Endothelial cell of umbilical vein (primary cell): ENCODE data around the gene RAD51B. TPM values are rescaled to one million over a fixed set of nuclear protein-coding genes. Genes with fewer than 3 reads are reported as not detected.

Experiments used
- BruUV-seq: library from RNA; stranded (reverse); fragments of 400-500 nt; replicated peaks from 2 replicates; lab custom pipeline; 2021; lab: Mats Ljungman, UMichigan
- CTCF ChIA-PET: fragments of 300-600, 350-600 bp; sonication (Branson Sonifier 250); formaldehyde crosslinking; loops from one replicate; lab custom pipeline; 2021; ENCODE audit warnings: antibody characterized with exemption, inconsistent platforms; lab: Charles Lee
- POLR2A ChIA-PET: fragments of 300-600, 350-600 bp; sonication (Branson Sonifier 250); formaldehyde crosslinking; loops from one replicate; lab custom pipeline; 2021; ENCODE audit warnings: antibody characterized with exemption, inconsistent platforms; lab: Charles Lee
- DNase-seq: peaks from one replicate; pipeline ENCODE4 v3.0.0-alpha.2; 2011; ENCODE audit warnings: low read depth, low spot score
- FAIRE-seq: peaks from 2 replicates; lab custom pipeline; 2011; peaks lifted over from hg19 to GRCh38; lab: Jason Lieb, UNC
- H2AFZ ChIP-seq: 2 replicates; pipeline ENCODE4 v1.6.0; 2012; ENCODE audit warnings: low read depth, low read length, control low read depth, inconsistent platforms
- H3K27ac ChIP-seq: 2 replicates; pipeline ENCODE4 v1.5.1; 2011; ENCODE audit warnings: low read depth, mild to moderate bottlenecking, control low read depth, low read length, moderate library complexity; ENCODE audit not compliant: insufficient read depth
- H3K27me3 ChIP-seq, 2 experiments: 2 replicates each; pipeline versions ENCODE4 v1.6.0 to v1.6.1; 2011; ENCODE audit warnings: low read length in 2 of 2, mixed read lengths in 1 of 2; ENCODE audit not compliant: control insufficient read depth in 2 of 2, insufficient read depth in 2 of 2
- H3K36me3 ChIP-seq, 2 experiments: 2 replicates in 1 of 2; 3 replicates in 1 of 2; pipeline ENCODE4 v1.5.1; 2011; ENCODE audit warnings: low read length in 2 of 2, mild to moderate bottlenecking in 1 of 2, moderate library complexity in 1 of 2; ENCODE audit not compliant: control insufficient read depth in 2 of 2, insufficient read depth in 2 of 2; ENCODE audit errors: extremely low read depth in 1 of 2
- H3K4me1 ChIP-seq: 3 replicates; pipeline ENCODE4 v1.5.1; 2011; ENCODE audit warnings: mild to moderate bottlenecking, low read length; ENCODE audit not compliant: control insufficient read depth, insufficient read depth; ENCODE audit errors: extremely low read depth
- H3K4me2 ChIP-seq: 2 replicates; pipeline ENCODE4 v1.6.1; 2011; ENCODE audit warnings: low read length, control low read depth, mixed read lengths; ENCODE audit not compliant: insufficient read depth
- H3K4me3 ChIP-seq, 3 experiments: fragments of 200-600 bp in 1 of 3; sonication (generic), shearing (Covaris generic) in 1 of 3; replicated peaks in 1 of 3; 2 replicates each; pipeline ENCODE4 v1.5.1; 2011 to 2016; ENCODE audit warnings: control low read depth in 3 of 3, low read length in 3 of 3, mild to moderate bottlenecking in 2 of 3, inconsistent platforms in 1 of 3, low read depth in 1 of 3, moderate library complexity in 1 of 3; ENCODE audit not compliant: insufficient read depth in 1 of 3
- H3K79me2 ChIP-seq: 2 replicates; pipeline ENCODE4 v1.6.0; 2012; ENCODE audit warnings: low read length, inconsistent platforms; ENCODE audit not compliant: control insufficient read depth, insufficient read depth
- H3K9ac ChIP-seq: replicated peaks from 2 replicates; pipeline ENCODE3; 2011; ENCODE audit warnings: low read length, control low read depth; ENCODE audit not compliant: insufficient read depth; ENCODE audit errors: extremely low read depth
- H3K9me1 ChIP-seq: replicated peaks from 3 replicates; pipeline ENCODE4 v1.6.0; 2011; ENCODE audit warnings: mild to moderate bottlenecking, low read length; ENCODE audit not compliant: control insufficient read depth, insufficient read depth; ENCODE audit errors: extremely low read depth
- H3K9me3 ChIP-seq: replicated peaks from 2 replicates; pipeline ENCODE4 v1.5.1; 2012; ENCODE audit warnings: low read length, inconsistent platforms; ENCODE audit not compliant: control insufficient read depth, insufficient read depth
- H4K20me1 ChIP-seq: replicated peaks from 2 replicates; pipeline ENCODE3; 2011; ENCODE audit warnings: mild to moderate bottlenecking, low read length; ENCODE audit not compliant: control insufficient read depth, insufficient read depth; ENCODE audit errors: extremely low read depth
- EZH2 ChIP-seq: IDR thresholded peaks from 2 replicates; pipeline ENCODE4 v1.6.1; 2012; ENCODE audit warnings: borderline replicate concordance, low read depth, mild to moderate bottlenecking, moderate library complexity, low read length, inconsistent platforms; ENCODE audit not compliant: severe bottlenecking
- FOS ChIP-seq: IDR thresholded peaks from 2 replicates; pipeline ENCODE4 v1.6.1; 2011; ENCODE audit warnings: mild to moderate bottlenecking, low read length, moderate library complexity, borderline replicate concordance; ENCODE audit not compliant: insufficient read depth
- GATA2 ChIP-seq: IDR thresholded peaks from 2 replicates; pipeline ENCODE4 v1.7.0; 2011; ENCODE audit warnings: low read depth, mild to moderate bottlenecking, moderate library complexity, mixed read lengths, low read length; ENCODE audit not compliant: insufficient read length, insufficient read depth
- JUN ChIP-seq: IDR thresholded peaks from 2 replicates; pipeline ENCODE4 v1.6.1; 2011; ENCODE audit warnings: borderline replicate concordance, low read depth; ENCODE audit not compliant: insufficient read length, insufficient read depth
- MYC ChIP-seq: IDR thresholded peaks from one replicate; pipeline ENCODE4 v1.6.1; 2011; ENCODE audit warnings: mild to moderate bottlenecking, low read depth, low read length
- POLR2A ChIP-seq: IDR thresholded peaks from 2 replicates; pipeline ENCODE4 v1.6.1; 2012; ENCODE audit warnings: low read depth, mild to moderate bottlenecking, control low read depth, low read length
- POLR2AphosphoS5 ChIP-seq: IDR thresholded peaks from 2 replicates; pipeline ENCODE4 v1.6.1; 2012; ENCODE audit warnings: low read depth, mild to moderate bottlenecking, control low read depth, low read length, moderate library complexity; ENCODE audit not compliant: insufficient read depth
- dilution Hi-C: fragments of 300-500 bp; cut with MboI; formaldehyde crosslinking; loops from one replicate; pipeline ENCODE4 v1.15.0; 2019; ENCODE audit warnings: low sequenced_read_pairs; ENCODE audit not compliant: extremely low pct_ligation_motif_present
- intact Hi-C: fragments of 100-400 bp; cut with micrococcal nuclease; formaldehyde crosslinking; loops from one replicate; pipeline ENCODE4 v1.10.0; 2022
- polyA plus RNA-seq, 4 experiments: library from polyadenylated mRNA; depleted of rRNA in 3 of 4; stranded (reverse) in 3 of 4; unstranded in 1 of 4; fragments of >200 nt; gene quantifications; 2 replicates each; pipeline versions ENCODE4 v1.2.1 to v1.2.3, GENCODE V29; 2011 to 2012; ENCODE audit warnings: missing spikeins in 1 of 4
- total RNA-seq: library from RNA; stranded (reverse); gene quantifications from 2 replicates; pipeline ENCODE4 v1.2.3, GENCODE V29; 2021
- TF ChIP-seq, protein P1 (sequence below): IDR thresholded peaks from 2 replicates; pipeline ENCODE4 v1.6.1; 2011; ENCODE audit not compliant: insufficient read depth, insufficient read length
- TF ChIP-seq, protein P2 (sequence below), 2 donors: IDR thresholded peaks; 1 replicate in 1 of 2; 2 replicates in 1 of 2; pipeline ENCODE4 v1.5.1; 2011; ENCODE audit warnings: low read length in 2 of 2, mild to moderate bottlenecking in 2 of 2, moderate library complexity in 2 of 2, control low read depth in 1 of 2, inconsistent platforms in 1 of 2, low read depth in 1 of 2; ENCODE audit not compliant: insufficient read depth in 1 of 2; ENCODE audit errors: extremely low read depth in 1 of 2

The RAD51B gene
- total and polyA plus RNA-seq, 2 donors (not counting 3 experiments of a cell fraction or from before 2014, with no cell fraction given), result 3.9 to 19.0 TPM

DNA sequence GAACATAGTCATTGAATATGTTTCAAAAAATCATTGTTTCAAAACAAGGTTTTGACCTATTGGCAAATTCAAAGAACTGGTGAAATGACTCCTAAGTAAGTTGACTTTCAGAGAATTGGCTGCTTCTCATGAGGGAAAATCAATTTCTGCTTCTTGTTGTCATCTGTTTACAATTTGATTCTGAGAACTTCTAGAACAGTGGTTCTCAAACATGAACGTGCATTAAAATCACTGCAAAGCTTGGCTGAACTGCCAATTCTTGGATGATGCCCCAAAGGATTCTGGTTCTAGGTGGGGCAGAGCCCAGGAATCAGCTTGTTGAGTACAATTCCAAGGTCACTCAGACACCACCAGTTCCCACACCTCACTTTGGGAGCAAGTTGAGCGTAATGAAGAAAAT is 889.4 kb downstream of the RAD51B start:
- Histone ChIP-seq H3K9ac (no peak overlapping the region), H4K20me1 (no peaks in the 10 kb centered on the region), H3K9me1 (no peaks in the 10 kb centered on the region), H3K79me2 (no peaks in the 10 kb centered on the region), H3K9me3 (no peaks in the 10 kb centered on the region), H2AFZ (no peak overlapping the region), H3K36me3 (no peaks in the 10 kb centered on the region), H3K27me3 (no peaks in the 10 kb centered on the region), H3K4me2 (no peak overlapping the region), H3K4me1 (no peaks in the 10 kb centered on the region), H3K27ac (no peak overlapping the region), H3K4me3 (no peak overlapping the region)
- intact Hi-C loops (no loop called here), dilution Hi-C loops (no loop called here)
- TF ChIP-seq POLR2A (no peak), FOS (no peak), GATA2 (no peak), EZH2 (no peak), JUN (no peak), POLR2AphosphoS5 (no peak), MYC (no peak)
- TF ChIP-seq, protein P1, sequence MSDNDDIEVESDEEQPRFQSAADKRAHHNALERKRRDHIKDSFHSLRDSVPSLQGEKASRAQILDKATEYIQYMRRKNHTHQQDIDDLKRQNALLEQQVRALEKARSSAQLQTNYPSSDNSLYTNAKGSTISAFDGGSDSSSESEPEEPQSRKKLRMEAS, result no peak
- TF ChIP-seq, protein P2, sequence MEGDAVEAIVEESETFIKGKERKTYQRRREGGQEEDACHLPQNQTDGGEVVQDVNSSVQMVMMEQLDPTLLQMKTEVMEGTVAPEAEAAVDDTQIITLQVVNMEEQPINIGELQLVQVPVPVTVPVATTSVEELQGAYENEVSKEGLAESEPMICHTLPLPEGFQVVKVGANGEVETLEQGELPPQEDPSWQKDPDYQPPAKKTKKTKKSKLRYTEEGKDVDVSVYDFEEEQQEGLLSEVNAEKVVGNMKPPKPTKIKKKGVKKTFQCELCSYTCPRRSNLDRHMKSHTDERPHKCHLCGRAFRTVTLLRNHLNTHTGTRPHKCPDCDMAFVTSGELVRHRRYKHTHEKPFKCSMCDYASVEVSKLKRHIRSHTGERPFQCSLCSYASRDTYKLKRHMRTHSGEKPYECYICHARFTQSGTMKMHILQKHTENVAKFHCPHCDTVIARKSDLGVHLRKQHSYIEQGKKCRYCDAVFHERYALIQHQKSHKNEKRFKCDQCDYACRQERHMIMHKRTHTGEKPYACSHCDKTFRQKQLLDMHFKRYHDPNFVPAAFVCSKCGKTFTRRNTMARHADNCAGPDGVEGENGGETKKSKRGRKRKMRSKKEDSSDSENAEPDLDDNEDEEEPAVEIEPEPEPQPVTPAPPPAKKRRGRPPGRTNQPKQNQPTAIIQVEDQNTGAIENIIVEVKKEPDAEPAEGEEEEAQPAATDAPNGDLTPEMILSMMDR (IDR thresholded peaks at IDR 0.05; ENCODE audit: extremely low read depth in 1 of 2, insufficient read depth in 1 of 2, low read depth in 1 of 2, low read length in 2 of 2), result no peak
- FAIRE-seq (no peak), DNase-seq (no peak)
- BruUV-seq, result no TSS peak
- CTCF ChIA-PET, result no interaction called here
- POLR2A ChIA-PET, result no interaction called here
